ENCODE measurements around the gene RHBG. TPM values are rescaled to one million over a fixed set of nuclear protein-coding genes. Genes with fewer than 3 reads are reported as not detected.

Gene RHBG
- total and polyA plus RNA-seq, 9 donors: 0.13 to 1.2 (median 0.49) TPM; not detected in 6

DNA sequence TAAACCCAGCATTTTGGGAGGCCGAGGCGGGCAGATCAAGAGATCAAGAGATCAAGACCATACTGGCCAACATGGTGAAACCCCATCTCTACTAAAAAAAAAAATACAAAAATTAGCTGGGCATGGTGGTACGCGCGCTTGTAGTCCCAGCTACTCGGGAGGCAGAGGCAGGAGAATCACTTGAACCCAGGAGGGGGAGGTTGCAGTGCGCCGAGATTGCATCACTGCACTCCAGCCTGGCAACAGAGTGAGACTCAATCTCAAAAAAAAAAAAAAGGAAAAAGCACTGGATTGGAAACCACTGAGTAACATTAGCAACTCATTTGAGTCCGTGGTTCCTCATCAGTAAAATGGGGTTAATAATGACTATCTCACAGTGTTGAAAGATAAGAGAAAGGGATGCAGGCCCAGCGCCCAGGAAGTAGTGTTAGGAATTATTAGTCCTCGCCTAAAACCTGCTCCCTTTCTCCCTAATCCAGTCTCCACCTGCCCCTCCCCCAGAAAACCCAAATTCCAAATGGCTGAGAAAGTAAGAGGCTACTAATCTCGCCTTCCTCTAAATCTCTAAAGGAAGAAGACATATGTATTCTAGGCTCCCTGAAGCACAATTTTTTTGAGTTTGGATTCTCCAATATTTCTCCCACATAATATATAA lies 49.5 kb downstream of the RHBG start:
- Histone ChIP-seq H3K4me3 (ENCODE audit: low read length) (no peak overlapping the region), H3K27me3 (ENCODE audit: control insufficient read depth, insufficient read depth, low read length) (peaks cover 92% of the 10 kb centered on the region), H3K36me3 (ENCODE audit: control insufficient read depth, insufficient read depth, low read length) (no peaks in the 10 kb centered on the region), H3K9me3 (replicated peaks; ENCODE audit: control insufficient read depth, low read depth, low read length) (no peaks in the 10 kb centered on the region), H3K27ac (ENCODE audit: low read length) (no peak overlapping the region), H3K4me1 (ENCODE audit: control insufficient read depth, insufficient read depth, low read length) (peaks cover 21% of the 10 kb centered on the region)
- 80% methylated on average over 6 of the region's 12 CpGs for WGBS (ENCODE audit: insufficient coverage)
- DNase-seq: no peak

DNA sequence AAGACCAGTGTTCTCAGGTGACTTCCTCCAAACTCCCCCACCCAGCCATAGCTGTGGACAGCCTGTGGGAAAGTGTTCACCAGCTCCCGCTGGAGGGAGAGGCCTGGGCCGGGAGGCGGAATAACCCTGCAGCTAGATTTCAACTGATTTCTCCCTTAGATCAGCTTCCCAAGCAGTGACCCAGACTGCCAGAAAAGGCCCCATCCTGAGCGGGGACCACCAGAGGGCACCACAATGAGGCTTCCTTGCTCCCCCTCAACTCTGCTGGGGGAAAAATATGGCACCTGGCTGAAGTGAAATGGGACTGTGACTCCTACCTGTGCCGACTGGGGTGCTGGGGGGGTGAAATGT lies 50.8 kb downstream of the RHBG start:
- no peaks in the 10 kb centered on the region for H3K36me3 ChIP-seq (ENCODE audit: control insufficient read depth, insufficient read depth, low read length)
- peaks cover 92% of the 10 kb centered on the region for H3K27me3 ChIP-seq (ENCODE audit: control insufficient read depth, insufficient read depth, low read length)
- H3K27ac ChIP-seq (ENCODE audit: low read length): no peak overlapping the region
- WGBS (ENCODE audit: insufficient coverage): 10% methylated on average over 2 of the region's 5 CpGs
- H3K4me1 ChIP-seq (ENCODE audit: control insufficient read depth, insufficient read depth, low read length): peaks cover 21% of the 10 kb centered on the region
- H3K4me3 ChIP-seq (ENCODE audit: low read length): no peak overlapping the region
- no peak for DNase-seq
- no peaks in the 10 kb centered on the region for H3K9me3 ChIP-seq (replicated peaks; ENCODE audit: control insufficient read depth, low read depth, low read length)

- H3K36me3 ChIP-seq (ENCODE audit: control insufficient read depth, insufficient read depth, low read length): no peaks in the 10 kb centered on the region
- no peak overlapping the region for H3K4me3 ChIP-seq (ENCODE audit: low read length)
- H3K27ac ChIP-seq (ENCODE audit: low read length): no peak overlapping the region
- peaks cover 21% of the 10 kb centered on the region for H3K4me1 ChIP-seq (ENCODE audit: control insufficient read depth, insufficient read depth, low read length)
- H3K27me3 ChIP-seq (ENCODE audit: control insufficient read depth, insufficient read depth, low read length): peaks cover 91% of the 10 kb centered on the region
- 3% methylated on average over 37 of the region's 69 CpGs for WGBS (ENCODE audit: insufficient coverage)
- H3K9me3 ChIP-seq (replicated peaks; ENCODE audit: control insufficient read depth, low read depth, low read length): no peaks in the 10 kb centered on the region
- no peak for DNase-seq
These were observed 51.4 kb downstream of the RHBG start for GRCh38 chr1:156420205-156421061.

DNA sequence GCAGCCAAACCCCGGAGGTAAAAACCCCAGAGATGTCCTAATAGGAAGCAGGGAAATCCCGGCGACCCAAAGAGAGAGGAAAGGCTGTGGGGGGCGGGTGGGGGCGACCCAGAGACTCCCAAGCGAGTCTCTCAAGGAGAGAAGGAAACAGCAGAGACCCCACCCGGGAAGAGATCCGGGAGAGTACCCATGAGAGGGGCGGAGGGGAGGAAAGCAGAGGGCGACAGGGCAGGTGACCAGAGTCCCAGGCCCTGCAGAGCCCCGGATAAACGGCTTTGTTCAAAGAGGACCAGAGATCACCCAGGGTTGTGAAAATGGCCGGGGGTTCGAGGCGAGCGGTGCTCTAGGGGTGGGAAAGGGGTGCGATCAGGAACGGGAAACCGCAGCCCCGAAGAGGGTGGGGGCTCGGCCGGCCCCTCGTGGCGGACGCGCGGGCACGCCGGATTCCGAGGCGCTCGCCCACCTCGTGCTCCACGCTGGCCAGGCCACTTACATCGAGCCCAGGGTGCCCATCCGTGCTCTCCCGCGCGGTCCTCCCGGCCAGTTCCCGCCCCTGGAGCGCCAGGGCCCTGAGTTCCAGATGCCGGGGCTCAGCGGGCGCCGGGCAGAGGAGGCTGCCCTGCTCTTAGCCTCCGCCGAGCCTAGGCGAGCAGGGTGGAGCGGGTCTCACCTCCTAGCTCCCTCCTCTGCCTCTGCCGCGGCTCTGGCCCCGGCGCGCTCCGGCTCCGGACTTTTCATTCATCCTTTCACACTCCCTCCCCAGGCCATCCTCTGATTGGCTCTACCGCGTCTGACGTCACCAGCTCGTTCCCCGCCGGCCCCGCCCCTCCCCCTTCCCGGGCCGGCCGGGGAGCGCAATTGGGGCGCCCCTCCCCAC lies 52.3 kb downstream of the RHBG start:
- Histone ChIP-seq H3K36me3 (ENCODE audit: control insufficient read depth, insufficient read depth, low read length) (no peaks in the 10 kb centered on the region), H3K27ac (ENCODE audit: low read length) (no peak overlapping the region), H3K4me1 (ENCODE audit: control insufficient read depth, insufficient read depth, low read length) (peaks cover 21% of the 10 kb centered on the region), H3K4me3 (ENCODE audit: low read length) (no peak overlapping the region), H3K9me3 (replicated peaks; ENCODE audit: control insufficient read depth, low read depth, low read length) (no peaks in the 10 kb centered on the region), H3K27me3 (ENCODE audit: control insufficient read depth, insufficient read depth, low read length) (peaks cover 89% of the 10 kb centered on the region)
- WGBS (ENCODE audit: insufficient coverage): under 1% methylated on average over 69 of the region's 69 CpGs
- peak; percentile 81 for DNase-seq

GRCh38 chr1:156421939-156422601 lies 53.1 kb downstream of the RHBG start:
- DNase-seq: no peak
- Histone ChIP-seq H3K4me1 (ENCODE audit: control insufficient read depth, insufficient read depth, low read length) (peaks cover 21% of the 10 kb centered on the region), H3K27ac (ENCODE audit: low read length) (no peak overlapping the region), H3K36me3 (ENCODE audit: control insufficient read depth, insufficient read depth, low read length) (no peaks in the 10 kb centered on the region), H3K27me3 (ENCODE audit: control insufficient read depth, insufficient read depth, low read length) (peaks cover 94% of the 10 kb centered on the region), H3K4me3 (ENCODE audit: low read length) (no peak overlapping the region), H3K9me3 (replicated peaks; ENCODE audit: control insufficient read depth, low read depth, low read length) (no peaks in the 10 kb centered on the region)
- whole genome bisulfite sequencing (ENCODE audit: insufficient coverage): 8% methylated on average over 9 of the region's 12 CpGs

GRCh38 chr1:156422602-156423091 lies 53.6 kb downstream of the RHBG start:
- Histone ChIP-seq H3K4me3 (ENCODE audit: low read length) (no peak overlapping the region), H3K36me3 (ENCODE audit: control insufficient read depth, insufficient read depth, low read length) (no peaks in the 10 kb centered on the region), H3K9me3 (replicated peaks; ENCODE audit: control insufficient read depth, low read depth, low read length) (no peaks in the 10 kb centered on the region), H3K4me1 (ENCODE audit: control insufficient read depth, insufficient read depth, low read length) (peaks cover 21% of the 10 kb centered on the region), H3K27ac (ENCODE audit: low read length) (no peak overlapping the region), H3K27me3 (ENCODE audit: control insufficient read depth, insufficient read depth, low read length) (peaks cover 92% of the 10 kb centered on the region)
- WGBS (ENCODE audit: insufficient coverage): 15% methylated on average over 15 of the region's 15 CpGs
- DNase-seq: no peak

DNA sequence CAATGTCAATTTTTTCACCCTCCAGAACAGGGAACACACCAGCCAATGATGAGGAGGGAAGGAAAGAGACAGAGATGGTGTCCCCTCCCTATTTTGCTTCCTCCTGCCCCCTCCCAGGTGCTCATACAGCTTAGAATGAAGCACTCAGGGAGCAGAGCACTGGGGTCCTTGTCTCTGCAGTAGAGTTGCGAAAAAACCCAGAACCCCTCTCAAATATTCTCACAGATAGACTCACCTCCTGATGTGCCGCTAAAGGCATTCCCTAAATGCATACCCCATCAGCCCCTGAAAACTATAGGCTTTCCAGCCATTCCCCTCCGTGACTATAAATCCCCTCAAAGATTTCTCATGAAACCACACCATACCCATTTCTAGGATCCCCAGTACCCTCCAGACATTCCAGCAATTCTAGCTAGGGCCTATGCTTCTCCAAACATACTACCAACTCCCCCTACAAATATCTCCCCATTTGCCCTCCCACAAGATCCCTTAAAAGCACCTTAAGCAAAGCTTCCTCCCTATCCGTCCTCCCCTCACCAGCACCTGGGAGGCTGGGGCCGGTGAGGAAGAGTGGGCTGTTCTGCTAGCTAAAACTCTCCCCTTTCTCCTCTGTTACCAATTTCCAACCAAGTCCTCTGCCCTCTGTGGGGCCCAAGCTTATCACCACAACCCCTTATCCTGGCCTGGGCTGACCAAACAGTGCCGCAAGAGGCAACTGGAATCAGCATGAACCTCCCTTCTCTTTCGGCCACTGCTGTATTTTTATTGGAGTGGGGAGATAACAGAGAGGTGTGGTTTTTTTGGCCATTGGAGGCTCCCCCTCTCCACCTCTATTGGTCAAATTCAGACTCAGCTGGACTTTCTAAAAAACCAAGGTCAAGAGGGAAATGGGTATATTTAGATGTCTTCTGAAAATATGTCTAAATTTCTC lies 54.7 kb downstream of the RHBG start:
- Histone ChIP-seq H3K4me1 (ENCODE audit: control insufficient read depth, insufficient read depth, low read length) (peaks cover 21% of the 10 kb centered on the region), H3K9me3 (replicated peaks; ENCODE audit: control insufficient read depth, low read depth, low read length) (no peaks in the 10 kb centered on the region), H3K27ac (ENCODE audit: low read length) (no peak overlapping the region), H3K4me3 (ENCODE audit: low read length) (no peak overlapping the region), H3K36me3 (ENCODE audit: control insufficient read depth, insufficient read depth, low read length) (no peaks in the 10 kb centered on the region), H3K27me3 (ENCODE audit: control insufficient read depth, insufficient read depth, low read length) (peaks cover 92% of the 10 kb centered on the region)
- WGBS (ENCODE audit: insufficient coverage): 44% methylated on average over 4 of the region's 7 CpGs
- no peak for DNase-seq

DNA sequence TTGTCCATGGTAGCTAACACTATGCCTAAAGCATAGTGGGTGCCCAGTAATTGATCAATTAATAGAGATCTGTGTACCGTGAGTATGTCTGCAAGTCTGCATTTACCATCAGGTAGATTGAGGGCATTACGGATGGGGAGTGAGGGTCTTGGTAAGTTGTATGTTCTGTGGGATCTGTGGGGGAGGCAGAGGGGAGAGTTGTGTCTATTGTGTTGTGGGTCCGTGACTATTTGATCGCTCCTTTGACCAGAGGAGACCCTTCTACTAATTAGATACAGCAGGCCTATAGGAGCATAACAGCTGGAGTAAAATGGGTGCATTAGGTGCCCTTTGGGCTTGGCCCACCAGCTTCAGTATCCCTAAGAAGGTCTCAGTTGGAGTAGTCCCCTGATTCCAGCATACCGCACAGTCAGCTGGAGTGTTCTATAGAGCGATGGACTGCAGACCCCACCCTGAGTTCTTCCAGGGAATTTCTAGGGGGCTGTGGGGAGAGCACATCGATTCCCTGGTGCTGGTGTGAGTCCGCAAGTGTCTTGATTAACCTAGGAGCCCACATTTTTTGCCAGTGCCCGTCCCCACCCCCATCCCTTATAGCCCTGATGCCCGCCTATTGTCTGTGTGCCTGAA lies 55.9 kb downstream of the RHBG start:
- no peak for DNase-seq
- peaks cover 20% of the 10 kb centered on the region for H3K4me1 ChIP-seq (ENCODE audit: control insufficient read depth, insufficient read depth, low read length)
- no peaks in the 10 kb centered on the region for H3K36me3 ChIP-seq (ENCODE audit: control insufficient read depth, insufficient read depth, low read length)
- H3K4me3 ChIP-seq (ENCODE audit: low read length): no peak overlapping the region
- no peaks in the 10 kb centered on the region for H3K9me3 ChIP-seq (replicated peaks; ENCODE audit: control insufficient read depth, low read depth, low read length)
- 72% methylated on average over 3 of the region's 10 CpGs for WGBS (ENCODE audit: insufficient coverage)
- H3K27me3 ChIP-seq (ENCODE audit: control insufficient read depth, insufficient read depth, low read length): peaks cover 92% of the 10 kb centered on the region
- no peak overlapping the region for H3K27ac ChIP-seq (ENCODE audit: low read length)
